ENCODE data around the gene SGCD.

DNA sequence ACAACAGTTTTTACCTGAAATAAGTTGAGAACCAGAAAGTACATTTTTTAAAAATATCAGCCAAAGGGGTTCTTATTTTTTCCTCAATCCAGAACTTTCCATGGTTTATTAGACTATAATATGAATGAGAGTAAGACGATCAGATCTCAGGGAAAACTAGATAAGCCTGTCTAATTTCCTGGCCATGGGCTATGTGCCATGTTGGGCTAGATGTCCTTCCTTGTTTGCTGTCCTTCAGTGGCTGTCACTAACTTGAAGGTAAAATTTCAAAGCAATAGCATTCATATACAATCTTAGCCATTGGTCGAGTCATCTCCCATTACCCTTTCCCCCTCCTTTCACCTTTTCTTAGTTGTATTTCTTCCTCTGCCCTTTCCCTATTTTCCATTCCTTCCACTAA is 343.7 kb downstream of the SGCD start:
- TF ChIP-seq, protein P1, sequence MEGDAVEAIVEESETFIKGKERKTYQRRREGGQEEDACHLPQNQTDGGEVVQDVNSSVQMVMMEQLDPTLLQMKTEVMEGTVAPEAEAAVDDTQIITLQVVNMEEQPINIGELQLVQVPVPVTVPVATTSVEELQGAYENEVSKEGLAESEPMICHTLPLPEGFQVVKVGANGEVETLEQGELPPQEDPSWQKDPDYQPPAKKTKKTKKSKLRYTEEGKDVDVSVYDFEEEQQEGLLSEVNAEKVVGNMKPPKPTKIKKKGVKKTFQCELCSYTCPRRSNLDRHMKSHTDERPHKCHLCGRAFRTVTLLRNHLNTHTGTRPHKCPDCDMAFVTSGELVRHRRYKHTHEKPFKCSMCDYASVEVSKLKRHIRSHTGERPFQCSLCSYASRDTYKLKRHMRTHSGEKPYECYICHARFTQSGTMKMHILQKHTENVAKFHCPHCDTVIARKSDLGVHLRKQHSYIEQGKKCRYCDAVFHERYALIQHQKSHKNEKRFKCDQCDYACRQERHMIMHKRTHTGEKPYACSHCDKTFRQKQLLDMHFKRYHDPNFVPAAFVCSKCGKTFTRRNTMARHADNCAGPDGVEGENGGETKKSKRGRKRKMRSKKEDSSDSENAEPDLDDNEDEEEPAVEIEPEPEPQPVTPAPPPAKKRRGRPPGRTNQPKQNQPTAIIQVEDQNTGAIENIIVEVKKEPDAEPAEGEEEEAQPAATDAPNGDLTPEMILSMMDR (optimal IDR thresholded peaks at IDR 0.05 in 1 of 3, IDR thresholded peaks at IDR 0.05 in 1 of 3, conservative IDR thresholded peaks at IDR 0.05 in 1 of 3; ENCODE audit: extremely low read depth in 1 of 3, insufficient read depth in 2 of 3, low read length in 3 of 3), result no peak
- TF ChIP-seq EZH2 (IDR thresholded peaks at IDR 0.05; ENCODE audit: low read length), result no peak
